Muscle layer of colon (tissue), 2 donors: Measurements from ENCODE around the gene PBX4.

Source experiments
- H3K27ac ChIP-seq: one replicate; pipeline ENCODE4 v1.7.0; 2013; ENCODE audit warnings: low read depth, mild to moderate bottlenecking, low read length, moderate library complexity
- H3K27me3 ChIP-seq, 2 donors: one replicate each; pipeline ENCODE4 v1.7.0; 2013; ENCODE audit warnings: low read length in 2 of 2, mild to moderate bottlenecking in 2 of 2; ENCODE audit not compliant: insufficient read depth in 2 of 2, control insufficient read depth in 1 of 2
- H3K36me3 ChIP-seq: one replicate; pipeline ENCODE4 v1.7.0; 2013; ENCODE audit warnings: mild to moderate bottlenecking, low read length; ENCODE audit not compliant: insufficient read depth
- H3K4me1 ChIP-seq: one replicate; pipeline ENCODE4 v1.7.0; 2013; ENCODE audit warnings: mild to moderate bottlenecking, low read length; ENCODE audit not compliant: insufficient read depth
- H3K4me3 ChIP-seq, 2 donors: one replicate each; pipeline ENCODE4 v1.7.0; 2013; ENCODE audit warnings: low read length in 2 of 2, low read depth in 1 of 2, mild to moderate bottlenecking in 1 of 2, moderate library complexity in 1 of 2
- H3K9ac ChIP-seq: one replicate; pipeline ENCODE4 v1.7.0; 2013; ENCODE audit warnings: low read length
- H3K9me3 ChIP-seq: one replicate; pipeline ENCODE4 v1.7.0; 2013; ENCODE audit warnings: mild to moderate bottlenecking, low read length
- donor health status: abdominal sarcoma.
- donor health status: Adenocarcinoma of cecum.

PBX4 gene

DNA sequence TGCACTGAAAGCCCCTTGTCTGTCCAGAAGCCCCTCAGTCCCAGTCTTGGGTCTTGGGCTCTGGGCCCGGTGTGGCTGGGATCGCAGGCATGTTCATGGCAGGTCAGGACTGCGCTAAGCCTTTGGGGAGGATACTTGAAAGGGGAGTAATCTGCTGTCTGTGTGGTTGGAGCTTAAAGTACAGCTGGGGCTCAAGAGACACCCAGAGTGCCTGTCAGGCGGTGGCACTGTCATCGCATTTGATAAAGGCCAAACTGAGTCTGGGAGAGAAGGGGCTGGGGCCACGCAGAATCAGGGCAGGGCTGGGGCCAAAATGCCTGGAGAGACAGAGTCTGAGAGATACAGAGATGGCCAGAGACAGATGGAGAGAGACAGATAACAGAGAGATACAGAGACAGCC, 84.6 kb downstream of the PBX4 start:
- Histone ChIP-seq H3K9ac (no peak overlapping the region), H3K27ac (no peak overlapping the region), H3K4me3 (no peak overlapping the region), H3K4me1 (peaks cover 27% of the 10 kb centered on the region), H3K36me3 (no peaks in the 10 kb centered on the region), H3K9me3 (no peaks in the 10 kb centered on the region), H3K27me3 (peaks cover 5 to 17% of the 10 kb centered on the region in 2 donors)

DNA sequence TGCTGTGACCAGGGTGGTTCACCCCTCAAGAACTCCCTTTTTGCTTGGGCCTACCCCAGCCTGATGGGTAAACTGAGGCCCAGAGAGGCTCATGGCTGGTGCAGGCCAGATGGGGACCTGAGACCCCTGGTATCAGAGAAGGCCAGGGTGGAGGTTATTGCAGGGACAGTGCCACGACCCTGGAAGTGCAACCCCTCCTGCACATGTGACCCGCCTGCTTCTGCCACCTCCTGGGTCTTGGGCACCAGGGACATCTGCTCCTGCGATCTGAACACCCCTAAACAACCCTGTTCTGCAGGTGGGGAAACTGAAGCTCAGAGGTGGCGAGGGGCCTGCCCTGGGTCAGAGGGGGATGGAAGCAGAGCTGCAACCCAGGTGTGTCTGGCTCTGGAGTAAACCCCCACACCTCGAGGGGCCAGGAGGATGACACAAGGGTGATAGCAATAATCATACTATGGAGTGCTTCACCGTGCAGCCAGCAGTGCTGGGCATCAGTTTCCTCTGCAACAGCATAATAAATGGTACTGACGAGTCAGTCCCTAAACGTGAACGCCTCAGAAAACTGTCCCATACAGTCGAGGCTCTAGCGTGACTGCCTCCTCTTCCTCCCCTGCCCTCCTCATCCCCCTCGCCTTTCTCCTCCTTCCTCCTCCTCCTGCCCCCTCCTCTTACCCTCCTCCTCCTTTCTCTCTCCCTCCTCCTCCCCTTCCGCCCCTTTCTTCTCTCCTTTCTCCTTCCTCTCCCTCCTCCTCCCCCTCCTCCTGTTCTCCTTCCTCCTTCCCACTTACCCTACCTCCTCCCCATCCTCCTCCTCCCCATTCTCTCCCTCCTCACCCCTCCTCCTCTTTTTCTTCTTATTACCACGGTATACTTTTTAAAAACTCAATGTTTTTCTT, 85.4 kb downstream of the PBX4 start:
- H3K27me3 ChIP-seq, result peaks cover 5 to 9% of the 10 kb centered on the region in 2 donors
- peaks cover 19% of the 10 kb centered on the region for H3K4me1 ChIP-seq
- H3K4me3 ChIP-seq, result no peak overlapping the region
- no peaks in the 10 kb centered on the region for H3K9me3 ChIP-seq
- no peak overlapping the region for H3K27ac ChIP-seq
- H3K36me3 ChIP-seq, result peaks cover 4% of the 10 kb centered on the region
- no peak overlapping the region for H3K9ac ChIP-seq

GRCh38 chr19:19531951-19532805, 86.3 kb downstream of the PBX4 start:
- no peaks in the 10 kb centered on the region for H3K9me3 ChIP-seq
- H3K27ac ChIP-seq, result no peak overlapping the region
- peaks cover 0 to under 1% of the 10 kb centered on the region in 2 donors for H3K27me3 ChIP-seq
- H3K4me3 ChIP-seq, result no peak overlapping the region
- H3K4me1 ChIP-seq, result peaks cover 14% of the 10 kb centered on the region
- no peak overlapping the region for H3K9ac ChIP-seq
- H3K36me3 ChIP-seq, result peaks cover 12% of the 10 kb centered on the region

- H3K4me3 ChIP-seq, result no peak overlapping the region
- H3K9me3 ChIP-seq, result no peaks in the 10 kb centered on the region
- no peak overlapping the region for H3K9ac ChIP-seq
- H3K4me1 ChIP-seq, result peaks cover 14% of the 10 kb centered on the region
- H3K27me3 ChIP-seq, result no peaks in the 10 kb centered on the region
- H3K27ac ChIP-seq, result no peak overlapping the region
- H3K36me3 ChIP-seq, result peaks cover 18% of the 10 kb centered on the region
Measured at GRCh38 chr19:19530889-19531288, 87.6 kb downstream of the PBX4 start.

GRCh38 chr19:19530423-19530804, 88.1 kb downstream of the PBX4 start:
- Histone ChIP-seq H3K4me3 (no peak overlapping the region), H3K36me3 (peaks cover 18% of the 10 kb centered on the region), H3K9me3 (no peaks in the 10 kb centered on the region), H3K27me3 (no peaks in the 10 kb centered on the region), H3K4me1 (peaks cover 14% of the 10 kb centered on the region), H3K27ac (no peak overlapping the region), H3K9ac (no peak overlapping the region)

DNA sequence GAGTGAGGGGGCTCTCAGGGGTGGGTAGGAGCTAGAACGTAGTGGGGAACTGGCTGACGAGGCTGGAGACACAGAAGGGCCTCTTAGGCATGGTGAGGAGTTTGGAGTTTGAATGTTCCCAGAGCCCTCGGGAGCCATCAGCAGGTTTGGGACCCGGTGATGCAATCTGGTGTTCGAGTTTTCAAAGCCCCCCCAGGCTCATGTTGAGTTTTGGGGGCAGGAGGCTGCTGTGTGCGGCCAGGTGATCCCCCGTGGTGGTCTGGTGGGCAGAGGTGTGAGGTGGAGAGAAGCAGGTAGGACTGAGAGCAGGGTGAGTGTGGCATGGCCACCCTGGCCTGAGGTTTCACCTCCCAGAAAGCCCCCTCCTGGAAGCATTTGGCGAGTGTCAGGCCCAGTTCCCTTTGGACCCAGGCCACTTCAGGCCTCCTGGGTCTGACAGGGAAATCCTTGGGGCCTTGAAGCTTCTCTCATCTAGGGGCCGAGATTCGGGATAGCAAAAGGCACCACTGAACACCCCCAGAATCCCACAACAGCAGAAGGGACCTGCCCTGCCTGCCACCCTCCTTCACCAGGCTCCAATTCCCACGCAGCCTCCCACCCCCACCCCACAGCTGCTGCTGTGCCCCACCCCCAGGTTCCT, 88.6 kb downstream of the PBX4 start:
- Histone ChIP-seq H3K36me3 (peaks cover 18% of the 10 kb centered on the region), H3K9me3 (no peaks in the 10 kb centered on the region), H3K9ac (no peak overlapping the region), H3K4me1 (peaks cover 14% of the 10 kb centered on the region), H3K4me3 (no peak overlapping the region), H3K27me3 (no peaks in the 10 kb centered on the region), H3K27ac (no peak overlapping the region)

- Histone ChIP-seq H3K36me3 (peaks cover 21% of the 10 kb centered on the region), H3K9ac (no peak within 1 kb of the TSS), H3K4me1 (peaks cover 14% of the 10 kb centered on the region), H3K4me3 (no peak within 1 kb of the TSS), H3K27ac (no peak within 1 kb of the TSS), H3K9me3 (no peaks in the 10 kb centered on the region), H3K27me3 (no peaks in the 10 kb centered on the region)
Measured at GRCh38 chr19:19528721-19529490, 89.6 kb downstream of the PBX4 start, which contains the start of gene YJEFN3. Gene YJEFN3, plus strand, starts transcription at chr19:19528911. Its CDS starts 22 bp downstream, at chr19:19528933.

DNA sequence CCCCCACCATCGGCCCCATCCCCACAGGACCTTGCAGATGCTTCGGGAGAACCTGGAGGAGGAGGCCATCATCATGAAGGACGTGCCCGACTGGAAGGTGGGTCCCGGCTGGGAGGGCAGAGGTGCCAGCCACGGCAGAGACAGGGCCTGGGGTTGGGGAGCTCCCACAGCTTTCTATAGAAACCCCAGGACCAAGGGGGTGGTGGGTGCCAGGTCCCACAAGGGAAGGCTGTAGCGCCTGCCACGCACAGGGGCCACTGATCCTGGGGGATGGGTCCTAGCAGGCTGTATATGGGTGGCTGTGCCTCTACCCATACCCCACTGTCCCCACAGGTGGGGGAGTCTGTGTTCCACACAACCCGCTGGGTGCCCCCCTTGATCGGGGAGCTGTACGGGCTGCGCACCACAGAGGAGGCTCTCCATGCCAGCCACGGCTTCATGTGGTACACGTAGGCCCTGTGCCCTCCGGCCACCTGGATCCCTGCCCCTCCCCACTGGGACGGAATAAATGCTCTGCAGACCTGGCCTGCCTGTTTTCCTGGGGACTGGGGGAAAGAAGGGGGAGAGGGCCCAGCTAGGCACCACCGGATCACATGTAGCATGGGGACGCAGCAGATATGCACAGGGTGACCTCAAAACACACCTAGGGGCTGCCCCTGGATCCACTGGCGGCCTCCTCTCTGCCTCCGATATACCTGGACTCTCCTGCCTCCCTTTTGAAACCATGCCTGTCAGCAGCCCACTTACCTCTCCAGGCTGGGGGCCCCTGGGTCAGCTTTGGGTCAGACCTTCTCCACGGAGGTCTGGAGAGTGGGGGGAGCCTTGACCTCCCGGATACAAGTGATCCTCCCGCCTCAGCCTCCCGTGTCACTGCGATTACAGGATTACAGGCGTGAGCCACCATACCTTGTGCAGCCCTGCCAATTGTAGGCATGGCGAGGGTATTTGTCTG, 90.5 kb downstream of the PBX4 start:
- H3K4me1 ChIP-seq, result peaks cover 14% of the 10 kb centered on the region
- H3K9ac ChIP-seq, result no peak overlapping the region
- no peaks in the 10 kb centered on the region for H3K9me3 ChIP-seq
- H3K27me3 ChIP-seq, result no peaks in the 10 kb centered on the region
- no peak overlapping the region for H3K27ac ChIP-seq
- H3K36me3 ChIP-seq, result peaks cover 23% of the 10 kb centered on the region
- H3K4me3 ChIP-seq, result no peak overlapping the region

GRCh38 chr19:19527371-19527656, 91.2 kb downstream of the PBX4 start:
- Histone ChIP-seq H3K9me3 (no peaks in the 10 kb centered on the region), H3K27me3 (no peaks in the 10 kb centered on the region), H3K9ac (no peak overlapping the region), H3K4me1 (peaks cover 9% of the 10 kb centered on the region), H3K4me3 (no peak overlapping the region), H3K36me3 (peaks cover 23% of the 10 kb centered on the region), H3K27ac (no peak overlapping the region)
